ENCODE results near the gene VEPH1.
"Not testable (repeated sequence)": the region's sequence is repeated elsewhere in the genome, so short reads cannot be mapped to it uniquely, and the experiment has no call there.

VEPH1 gene

GRCh38 chr3:157354722-157355121 is 148.5 kb downstream of the VEPH1 start:
- H3K4me3 ChIP-seq (replicated peaks in 1 of 2; ENCODE audit: low read depth in 2 of 2, low read length in 2 of 2), result no peak overlapping the region
- TF ChIP-seq, protein P1, sequence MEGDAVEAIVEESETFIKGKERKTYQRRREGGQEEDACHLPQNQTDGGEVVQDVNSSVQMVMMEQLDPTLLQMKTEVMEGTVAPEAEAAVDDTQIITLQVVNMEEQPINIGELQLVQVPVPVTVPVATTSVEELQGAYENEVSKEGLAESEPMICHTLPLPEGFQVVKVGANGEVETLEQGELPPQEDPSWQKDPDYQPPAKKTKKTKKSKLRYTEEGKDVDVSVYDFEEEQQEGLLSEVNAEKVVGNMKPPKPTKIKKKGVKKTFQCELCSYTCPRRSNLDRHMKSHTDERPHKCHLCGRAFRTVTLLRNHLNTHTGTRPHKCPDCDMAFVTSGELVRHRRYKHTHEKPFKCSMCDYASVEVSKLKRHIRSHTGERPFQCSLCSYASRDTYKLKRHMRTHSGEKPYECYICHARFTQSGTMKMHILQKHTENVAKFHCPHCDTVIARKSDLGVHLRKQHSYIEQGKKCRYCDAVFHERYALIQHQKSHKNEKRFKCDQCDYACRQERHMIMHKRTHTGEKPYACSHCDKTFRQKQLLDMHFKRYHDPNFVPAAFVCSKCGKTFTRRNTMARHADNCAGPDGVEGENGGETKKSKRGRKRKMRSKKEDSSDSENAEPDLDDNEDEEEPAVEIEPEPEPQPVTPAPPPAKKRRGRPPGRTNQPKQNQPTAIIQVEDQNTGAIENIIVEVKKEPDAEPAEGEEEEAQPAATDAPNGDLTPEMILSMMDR (IDR thresholded peaks at IDR 0.05; ENCODE audit: low read depth, low read length), result peak; percentile 72
- DNase-seq (ENCODE audit: low read depth in 2 of 2), result peak; percentile 50 to 70

- DNase-seq (ENCODE audit: low read depth in 2 of 2), result no peak
- H3K4me3 ChIP-seq (replicated peaks in 1 of 2; ENCODE audit: low read depth in 2 of 2, low read length in 2 of 2), result no peak overlapping the region
- TF ChIP-seq, protein P1 (IDR thresholded peaks at IDR 0.05; ENCODE audit: low read depth, low read length), result no peak
Measured at GRCh38 chr3:157354254-157354653, 149.0 kb downstream of the VEPH1 start.

DNA sequence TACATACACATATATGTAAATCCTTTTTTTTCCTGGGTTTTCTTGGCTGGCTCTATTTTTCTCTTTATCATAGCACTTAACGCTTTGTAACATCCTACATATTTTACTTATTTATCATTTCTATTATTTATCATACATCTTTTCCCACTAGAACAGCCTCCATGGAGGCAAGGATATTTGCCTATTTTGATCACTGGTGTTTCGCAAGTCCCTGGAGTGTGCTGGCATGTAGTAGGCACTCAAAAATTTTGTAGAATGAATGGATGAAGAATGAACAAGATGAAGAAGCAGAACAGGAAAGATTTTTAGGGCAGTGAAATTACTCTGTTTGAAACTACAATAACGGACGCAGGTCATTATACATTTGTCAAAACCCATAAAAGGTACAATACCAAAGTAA is 149.6 kb downstream of the VEPH1 start:
- TF ChIP-seq, protein P1 (IDR thresholded peaks at IDR 0.05; ENCODE audit: low read depth, low read length), result no peak
- H3K4me3 ChIP-seq (replicated peaks in 1 of 2; ENCODE audit: low read depth in 2 of 2, low read length in 2 of 2), result no peak overlapping the region
- peak in 1 of 2 donors; percentile 46 for DNase-seq (ENCODE audit: low read depth in 2 of 2)

DNA sequence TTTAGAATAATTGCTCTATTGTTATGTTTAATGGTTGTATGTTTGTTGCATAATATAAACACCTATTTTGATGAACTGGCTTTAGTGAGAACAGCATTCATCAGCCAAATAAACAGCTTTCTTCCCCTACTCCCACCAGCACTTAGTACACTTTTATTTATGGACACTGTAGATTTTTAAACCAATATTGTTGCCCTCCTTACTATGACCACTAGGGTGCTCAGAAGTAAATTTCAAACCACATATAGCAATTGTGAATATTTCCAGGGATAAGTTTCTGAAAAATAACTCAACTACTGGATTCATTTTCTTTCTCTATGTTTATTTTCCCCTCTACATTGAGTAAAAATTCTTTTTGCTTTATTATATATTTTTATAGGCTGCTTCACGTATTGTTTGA is 151.2 kb downstream of the VEPH1 start:
- no peak overlapping the region for H3K4me3 ChIP-seq (replicated peaks in 1 of 2; ENCODE audit: low read depth in 2 of 2, low read length in 2 of 2)
- peak in 1 of 2 donors; percentile 33 for DNase-seq (ENCODE audit: low read depth in 2 of 2)
- TF ChIP-seq, protein P1 (IDR thresholded peaks at IDR 0.05; ENCODE audit: low read depth, low read length), result peak; percentile 48

DNA sequence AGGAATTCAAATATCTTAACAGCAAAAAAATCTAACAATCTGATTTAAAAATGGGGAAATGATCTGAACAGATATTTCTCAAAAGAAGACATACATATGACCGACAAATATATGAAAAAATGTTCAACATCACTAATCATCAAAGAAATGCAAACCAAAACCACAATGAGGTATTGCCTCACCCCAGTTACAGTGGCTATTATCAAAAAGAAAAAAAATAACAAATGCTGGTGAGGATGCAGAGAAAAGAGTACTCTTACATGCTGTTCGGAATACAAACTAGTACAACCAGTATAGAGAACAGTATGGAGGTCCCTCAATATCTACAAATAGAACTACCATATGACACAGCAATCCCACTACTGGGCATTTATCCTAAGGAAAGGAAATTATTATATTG is 152.6 kb downstream of the VEPH1 start:
- peak in 1 of 2 donors; percentile 59 for DNase-seq (ENCODE audit: low read depth in 2 of 2)
- not testable (repeated sequence) for H3K4me3 ChIP-seq (replicated peaks in 1 of 2; ENCODE audit: low read depth in 2 of 2, low read length in 2 of 2)

GRCh38 chr3:157348304-157349075 is 154.7 kb downstream of the VEPH1 start:
- H3K4me3 ChIP-seq (replicated peaks in 1 of 2; ENCODE audit: low read depth in 2 of 2, low read length in 2 of 2); DNase-seq (ENCODE audit: low read depth in 2 of 2): not testable (repeated sequence)

GRCh38 chr3:157347577-157348303 is 155.5 kb downstream of the VEPH1 start:
- TF ChIP-seq, protein P1 (IDR thresholded peaks at IDR 0.05; ENCODE audit: low read depth, low read length), result peak; percentile 48
- no peak overlapping the region for H3K4me3 ChIP-seq (replicated peaks in 1 of 2; ENCODE audit: low read depth in 2 of 2, low read length in 2 of 2)
- DNase-seq (ENCODE audit: low read depth in 2 of 2), result peak in 1 of 2 donors; percentile 92
